Measurements from ENCODE around the gene TP73. TPM values are rescaled to one million over a fixed set of nuclear protein-coding genes. Genes with fewer than 3 reads are reported as not detected.

Gene TP73
- 1 to 10 TPM; 2.0 to 2.6 TPM for total RNA-seq

DNA sequence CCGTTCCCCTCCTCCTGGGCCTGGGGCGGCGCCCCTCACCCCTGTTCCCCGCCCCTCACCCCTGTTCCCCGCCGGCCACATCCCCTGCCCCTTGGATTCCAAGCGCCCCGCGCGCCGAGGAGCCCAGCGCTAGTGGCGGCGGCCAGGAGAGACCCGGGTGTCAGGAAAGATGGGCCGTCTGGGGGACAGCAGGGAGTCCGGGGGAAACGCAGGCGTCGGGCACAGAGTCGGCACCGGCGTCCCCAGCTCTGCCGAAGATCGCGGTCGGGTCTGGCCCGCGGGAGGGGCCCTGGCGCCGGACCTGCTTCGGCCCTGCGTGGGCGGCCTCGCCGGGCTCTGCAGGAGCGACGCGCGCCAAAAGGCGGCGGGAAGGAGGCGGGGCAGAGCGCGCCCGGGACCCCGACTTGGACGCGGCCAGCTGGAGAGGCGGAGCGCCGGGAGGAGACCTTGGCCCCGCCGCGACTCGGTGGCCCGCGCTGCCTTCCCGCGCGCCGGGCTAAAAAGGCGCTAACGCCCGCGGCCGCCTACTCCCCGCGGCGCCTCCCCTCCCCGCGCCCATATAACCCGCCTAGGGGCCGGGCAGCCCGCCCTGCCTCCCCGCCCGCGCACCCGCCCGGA lies at the start of gene TP73:
TP73 (plus strand) TSS at position 587 of the 618 bp plus-strand sequence. CDS start 29,850 bp downstream, outside the sequence.
- ChIA-PET CTCF (no interaction called here), POLR2A (interaction anchor here (0.7 kb wide), 1 partner anchor 26 kb away, joined by 4 read pairs; no protein-coding TSS in a partner anchor)
- Mint-ChIP-seq H3K4me1 (peaks cover 35% of the 10 kb centered on the region), H3K27ac (no peak within 1 kb of the TSS), H3K36me3 (ENCODE audit: low read depth) (peaks cover 10% of the 10 kb centered on the region), H3K9me3 (no peaks in the 10 kb centered on the region), H3K4me3 (peak within 1 kb of the TSS; percentile 47), H3K27me3 (peaks cover 47% of the 10 kb centered on the region)
- DNase-seq, result no peak

DNA sequence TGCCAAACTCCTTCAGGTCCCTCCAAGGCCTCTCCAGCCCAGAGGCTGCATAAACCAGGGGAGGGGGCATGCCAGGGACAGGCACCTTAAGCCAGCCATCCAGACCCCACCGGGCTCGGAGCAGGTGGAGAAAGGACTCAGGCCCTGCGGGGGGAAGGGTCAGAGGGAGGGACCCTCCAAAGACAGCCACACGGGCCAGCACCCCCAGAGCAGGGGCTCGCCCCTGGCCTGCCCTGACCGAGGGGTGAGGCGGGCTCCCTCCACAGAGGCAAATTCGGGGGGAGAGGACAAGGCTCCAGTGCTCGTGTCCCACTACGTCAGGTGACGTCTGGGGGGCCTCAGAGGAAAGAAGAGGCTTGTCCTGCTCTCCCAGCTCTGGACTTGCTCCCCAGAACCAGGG lies 49.2 kb upstream of the TP73 start:
- Mint-ChIP-seq H3K9me3 (no peaks in the 10 kb centered on the region), H3K4me1 (peaks cover 1% of the 10 kb centered on the region), H3K4me3 (no peak overlapping the region), H3K27ac (no peak overlapping the region), H3K27me3 (no peaks in the 10 kb centered on the region), H3K36me3 (ENCODE audit: low read depth) (no peaks in the 10 kb centered on the region)
- CTCF ChIA-PET, result no interaction called here
- DNase-seq, result no peak
- POLR2A ChIA-PET, result no interaction called here

DNA sequence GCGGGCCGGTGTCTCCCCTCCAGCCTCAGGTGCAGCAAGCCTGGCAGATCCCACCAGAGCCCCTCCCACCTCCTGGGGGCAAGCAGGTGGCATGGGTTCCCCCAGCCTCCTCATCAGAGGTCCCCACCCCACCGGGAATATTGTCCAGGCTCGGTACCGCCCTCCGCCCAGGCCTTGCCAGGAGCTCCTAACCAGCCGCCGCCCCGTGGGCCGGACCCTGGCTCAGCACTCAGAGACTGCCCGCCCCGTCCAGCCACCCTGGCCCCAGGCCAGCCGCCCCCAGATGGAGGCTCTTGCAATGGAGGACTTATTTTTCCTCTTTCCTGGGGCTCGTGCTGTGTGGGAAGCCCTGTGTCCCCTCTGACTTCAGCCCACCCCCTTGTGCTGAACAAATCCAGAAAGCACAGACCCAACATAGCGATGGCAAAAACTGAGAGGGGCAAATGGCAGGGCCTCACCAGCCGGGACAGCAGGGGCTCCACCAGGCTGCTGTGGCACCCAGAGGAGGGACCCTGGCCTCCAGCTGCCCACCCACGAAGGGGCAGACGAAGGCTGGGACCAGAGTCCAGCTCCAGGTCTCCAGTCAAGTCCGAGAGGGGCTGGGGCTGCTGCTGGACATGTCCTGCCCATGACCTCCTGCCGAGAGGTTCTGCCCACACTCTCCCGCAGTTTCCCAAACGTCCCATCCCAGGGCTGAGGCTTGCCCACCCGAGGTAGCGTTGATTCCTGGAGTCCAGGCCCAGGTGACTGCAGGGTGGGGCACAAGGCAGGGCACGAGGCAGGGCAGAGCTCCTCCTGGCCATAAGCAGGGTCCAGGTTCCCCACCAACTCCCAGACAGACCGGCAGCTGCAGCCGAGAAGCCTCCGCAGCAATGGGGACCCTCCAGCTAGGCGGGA lies 48.5 kb upstream of the TP73 start:
- ChIA-PET CTCF (interaction anchor here (0.7 kb wide), 1 partner anchor 17 kb away, joined by 3 read pairs; no protein-coding TSS in a partner anchor), POLR2A (interaction anchor here (0.6 kb wide), 1 partner anchor 25 kb away, joined by 3 read pairs; no protein-coding TSS in a partner anchor)
- H3K36me3 Mint-ChIP-seq (ENCODE audit: low read depth), result no peaks in the 10 kb centered on the region
- DNase-seq, result no peak
- no peak overlapping the region for H3K27ac Mint-ChIP-seq
- peaks cover 2% of the 10 kb centered on the region for H3K27me3 Mint-ChIP-seq
- no peaks in the 10 kb centered on the region for H3K4me1 Mint-ChIP-seq
- no peak overlapping the region for H3K4me3 Mint-ChIP-seq
- no peaks in the 10 kb centered on the region for H3K9me3 Mint-ChIP-seq

DNA sequence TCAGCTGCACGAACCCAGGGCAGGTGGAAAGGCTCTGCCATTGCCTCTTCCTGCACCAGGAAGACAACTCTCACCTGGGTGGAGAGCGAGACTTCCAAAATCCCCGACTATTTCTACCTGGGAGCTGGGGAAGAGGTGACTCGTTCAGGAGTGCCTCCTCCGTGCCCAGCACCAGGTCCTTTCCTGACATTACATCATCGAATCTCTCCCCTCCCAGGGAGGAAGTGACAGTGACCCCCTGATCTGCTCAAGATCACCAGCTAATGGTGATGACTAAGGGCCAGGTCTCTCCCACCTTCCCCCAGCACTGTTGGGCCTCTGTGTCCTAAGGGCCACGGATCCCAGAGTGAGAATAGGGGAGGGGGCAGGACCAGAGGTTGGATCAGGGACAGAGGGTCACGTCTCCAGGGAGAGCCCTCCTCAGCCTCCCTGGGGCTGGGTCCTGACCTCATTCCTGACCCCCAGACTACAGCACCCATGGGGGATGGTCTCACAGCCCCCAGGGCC lies 47.8 kb upstream of the TP73 start:
- CTCF ChIA-PET, result interaction anchor here (0.7 kb wide), 1 partner anchor 16 kb away, joined by 3 read pairs; no protein-coding TSS in a partner anchor
- H3K27me3 Mint-ChIP-seq, result peaks cover 5% of the 10 kb centered on the region

DNA sequence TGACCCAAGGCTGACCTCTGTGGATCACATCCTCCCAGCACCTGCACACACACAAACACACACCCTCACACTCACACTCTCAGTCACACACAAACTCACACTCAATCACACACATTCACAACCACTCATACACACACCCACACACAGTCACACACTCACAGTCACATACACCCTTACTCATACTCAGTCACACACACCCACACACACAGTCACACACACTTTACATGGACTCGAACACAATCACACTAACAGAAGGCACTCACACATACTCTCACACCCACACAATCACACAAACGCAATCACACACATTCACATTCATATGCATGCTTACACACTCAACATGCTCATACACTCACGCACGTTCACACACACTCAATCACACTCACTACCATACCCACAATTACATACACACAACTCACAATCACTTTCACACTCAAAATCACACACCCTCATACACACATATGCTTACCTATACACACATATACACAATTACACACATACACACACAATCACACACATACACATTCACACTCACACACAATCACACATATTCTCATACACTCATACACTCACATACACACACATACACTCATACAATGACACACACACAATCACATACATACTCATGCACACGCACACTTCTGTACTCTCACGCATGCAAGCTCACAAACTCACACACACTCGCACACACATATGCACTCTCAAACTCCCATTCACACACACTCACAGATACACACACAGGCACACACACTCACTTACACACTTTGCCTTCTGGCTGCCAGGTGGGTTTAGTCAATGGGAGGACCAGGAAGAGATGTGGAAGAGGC lies 47.1 kb upstream of the TP73 start:
- Mint-ChIP-seq H3K4me1 (no peaks in the 10 kb centered on the region), H3K36me3 (ENCODE audit: low read depth) (no peaks in the 10 kb centered on the region), H3K27me3 (peaks cover 5% of the 10 kb centered on the region), H3K4me3 (no peak overlapping the region), H3K9me3 (no peaks in the 10 kb centered on the region), H3K27ac (no peak overlapping the region)
- ChIA-PET CTCF (no interaction called here), POLR2A (no interaction called here)
- no peak for DNase-seq

More for the DNA sequence above, 47.8 kb upstream of the TP73 start:
- DNase-seq, result no peak
- H3K9me3 Mint-ChIP-seq, result no peaks in the 10 kb centered on the region
- no peaks in the 10 kb centered on the region for H3K36me3 Mint-ChIP-seq (ENCODE audit: low read depth)
- H3K27ac Mint-ChIP-seq, result no peak overlapping the region
- no peaks in the 10 kb centered on the region for H3K4me1 Mint-ChIP-seq
- no peak overlapping the region for H3K4me3 Mint-ChIP-seq
- POLR2A ChIA-PET, result interaction anchor here (0.6 kb wide), 1 partner anchor 26 kb away, joined by 3 read pairs; no protein-coding TSS in a partner anchor

DNA sequence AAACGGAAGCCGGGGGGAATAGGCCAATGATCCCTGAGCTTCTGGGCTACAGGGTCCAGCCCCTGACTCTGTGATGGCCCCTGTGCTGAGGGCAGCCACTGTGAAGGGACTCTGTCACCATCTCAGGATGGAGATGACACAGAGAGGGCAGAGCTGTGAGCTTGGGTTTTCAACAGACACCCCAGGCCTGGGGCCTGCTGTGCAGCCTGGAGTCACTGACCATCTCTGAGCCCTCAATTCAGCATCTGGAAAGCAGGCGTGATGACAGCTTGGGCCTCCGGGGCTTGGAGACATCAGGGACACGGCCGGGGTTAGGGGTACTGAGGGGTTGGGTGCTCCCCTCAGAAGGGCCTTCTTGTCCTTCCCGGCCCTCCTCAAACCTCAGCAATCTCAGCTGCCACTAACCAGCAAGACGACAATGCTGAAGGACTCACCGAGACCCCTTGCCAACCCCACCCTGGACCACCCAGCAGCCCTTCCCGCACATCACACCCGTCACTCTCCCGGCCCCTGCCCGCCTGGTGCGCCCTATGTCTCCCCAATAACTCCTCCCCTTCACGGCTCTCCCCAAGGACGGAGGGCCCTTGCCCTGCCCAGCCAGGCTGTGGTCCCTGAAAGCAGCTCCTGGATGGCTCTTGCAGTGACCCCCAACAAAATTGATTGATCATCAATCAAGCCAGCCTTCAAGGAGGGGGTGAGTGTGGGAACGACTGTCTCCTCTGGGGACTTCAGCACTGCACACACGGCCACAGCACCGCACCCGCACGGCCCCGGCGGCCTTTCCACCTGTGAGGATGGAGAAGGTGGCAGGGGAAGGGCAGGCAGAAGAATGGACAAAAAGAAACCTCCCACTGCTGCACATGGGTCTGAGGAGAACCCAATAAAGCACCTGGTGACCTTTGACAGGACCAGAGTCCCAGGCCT lies 45.3 kb upstream of the TP73 start:
- POLR2A ChIA-PET, result no interaction called here
- no peak overlapping the region for H3K4me3 Mint-ChIP-seq
- H3K4me1 Mint-ChIP-seq, result peaks cover 1% of the 10 kb centered on the region
- CTCF ChIA-PET, result interaction anchor here (1.1 kb wide), 1 partner anchor 13 kb away, joined by 3 read pairs; no protein-coding TSS in a partner anchor
- peaks cover 13% of the 10 kb centered on the region for H3K27me3 Mint-ChIP-seq
- H3K9me3 Mint-ChIP-seq, result no peaks in the 10 kb centered on the region
- no peak for DNase-seq
- H3K27ac Mint-ChIP-seq, result no peak overlapping the region
- H3K36me3 Mint-ChIP-seq (ENCODE audit: low read depth), result no peaks in the 10 kb centered on the region

DNA sequence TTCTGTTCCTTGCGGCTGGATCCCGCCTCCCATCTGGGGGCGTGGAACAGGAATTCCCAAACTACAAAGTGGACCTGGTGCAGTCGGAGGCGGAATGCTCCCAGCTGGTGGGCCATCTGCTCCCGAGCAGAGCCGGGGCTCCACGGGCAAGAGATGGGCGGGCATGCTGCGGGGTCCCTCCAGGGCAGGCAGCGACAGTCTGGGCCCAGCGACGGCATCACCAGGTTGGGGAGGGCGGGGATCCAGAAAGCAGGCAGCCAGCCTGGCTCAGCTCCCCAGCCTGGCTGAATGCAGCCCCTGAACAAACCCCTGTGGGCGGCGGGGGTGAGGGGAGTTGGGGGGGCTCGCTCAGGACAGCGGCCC lies 44.6 kb upstream of the TP73 start:
- Mint-ChIP-seq H3K9me3 (no peaks in the 10 kb centered on the region), H3K4me1 (peaks cover 1% of the 10 kb centered on the region), H3K27ac (no peak overlapping the region), H3K36me3 (ENCODE audit: low read depth) (no peaks in the 10 kb centered on the region), H3K4me3 (no peak overlapping the region), H3K27me3 (peaks cover 14% of the 10 kb centered on the region)
- ChIA-PET CTCF (no interaction called here), POLR2A (no interaction called here)
- no peak for DNase-seq

DNA sequence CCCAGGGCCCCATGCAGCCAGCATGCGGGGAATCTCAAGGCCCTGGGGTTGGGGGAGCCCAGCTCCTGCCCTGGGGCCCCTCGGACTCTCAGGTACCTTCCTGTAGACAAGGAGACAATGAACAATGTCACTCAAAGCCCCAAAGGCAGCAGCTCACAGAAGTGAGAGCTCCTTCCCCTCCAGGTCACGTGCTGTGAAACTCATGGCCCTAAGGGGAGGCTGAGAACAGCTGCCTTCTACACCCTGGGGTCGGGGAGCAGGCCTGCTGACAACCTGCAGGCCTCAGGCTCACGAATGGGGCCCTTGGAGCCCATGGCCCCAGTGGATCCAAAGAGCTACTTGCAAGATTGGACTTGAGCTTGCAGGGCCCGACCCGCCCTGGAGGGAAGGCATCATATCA lies 44.2 kb upstream of the TP73 start:
- POLR2A ChIA-PET, result no interaction called here
- Mint-ChIP-seq H3K4me1 (peaks cover 1% of the 10 kb centered on the region), H3K27me3 (peaks cover 19% of the 10 kb centered on the region), H3K36me3 (ENCODE audit: low read depth) (no peaks in the 10 kb centered on the region), H3K9me3 (no peaks in the 10 kb centered on the region), H3K4me3 (no peak overlapping the region), H3K27ac (no peak overlapping the region)
- CTCF ChIA-PET, result no interaction called here
- DNase-seq, result no peak

DNA sequence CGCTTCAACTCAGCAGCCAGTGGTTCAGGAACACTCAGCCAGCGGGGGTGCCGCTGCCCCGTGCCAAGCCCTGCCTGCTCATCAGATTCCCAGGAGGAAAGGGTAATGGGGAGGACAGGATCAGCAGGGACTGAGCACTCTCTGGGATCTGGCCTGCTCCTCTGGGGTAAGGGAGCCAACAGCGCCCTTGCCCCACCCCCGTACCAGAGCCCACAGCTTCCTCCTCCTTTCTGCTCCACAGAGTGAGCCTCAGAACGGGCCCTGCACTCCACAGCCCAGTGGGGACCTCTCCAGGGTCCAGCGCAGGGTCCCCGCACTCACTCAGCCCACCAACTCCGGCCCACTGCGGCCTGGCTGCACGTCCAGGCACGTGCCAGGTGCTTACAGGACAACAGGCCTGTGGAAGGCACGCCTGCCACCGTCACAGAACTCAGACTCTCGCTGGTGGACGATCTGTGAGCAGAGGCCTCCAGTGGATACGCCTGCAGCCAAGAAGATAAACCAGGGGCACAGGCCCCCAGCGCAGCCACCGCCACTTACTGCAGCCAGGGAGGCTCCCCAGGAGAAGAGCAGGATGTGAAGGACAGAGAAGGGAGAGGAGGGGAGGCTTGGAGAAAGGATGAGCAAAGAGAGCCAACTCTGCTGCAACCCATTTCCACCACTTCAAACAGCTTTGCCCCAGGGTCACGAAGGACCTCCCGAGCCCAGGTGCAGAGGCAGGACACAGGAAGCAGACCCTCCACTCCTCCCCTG lies 43.1 kb upstream of the TP73 start:
- Mint-ChIP-seq H3K9me3 (no peaks in the 10 kb centered on the region), H3K27me3 (peaks cover 26% of the 10 kb centered on the region), H3K36me3 (ENCODE audit: low read depth) (no peaks in the 10 kb centered on the region), H3K4me1 (peaks cover 1% of the 10 kb centered on the region), H3K27ac (no peak overlapping the region), H3K4me3 (no peak overlapping the region)
- DNase-seq, result no peak
- ChIA-PET CTCF (no interaction called here), POLR2A (interaction anchor here (1.1 kb wide), 1 partner anchor 15 kb away, joined by 3 read pairs; no protein-coding TSS in a partner anchor)

DNA sequence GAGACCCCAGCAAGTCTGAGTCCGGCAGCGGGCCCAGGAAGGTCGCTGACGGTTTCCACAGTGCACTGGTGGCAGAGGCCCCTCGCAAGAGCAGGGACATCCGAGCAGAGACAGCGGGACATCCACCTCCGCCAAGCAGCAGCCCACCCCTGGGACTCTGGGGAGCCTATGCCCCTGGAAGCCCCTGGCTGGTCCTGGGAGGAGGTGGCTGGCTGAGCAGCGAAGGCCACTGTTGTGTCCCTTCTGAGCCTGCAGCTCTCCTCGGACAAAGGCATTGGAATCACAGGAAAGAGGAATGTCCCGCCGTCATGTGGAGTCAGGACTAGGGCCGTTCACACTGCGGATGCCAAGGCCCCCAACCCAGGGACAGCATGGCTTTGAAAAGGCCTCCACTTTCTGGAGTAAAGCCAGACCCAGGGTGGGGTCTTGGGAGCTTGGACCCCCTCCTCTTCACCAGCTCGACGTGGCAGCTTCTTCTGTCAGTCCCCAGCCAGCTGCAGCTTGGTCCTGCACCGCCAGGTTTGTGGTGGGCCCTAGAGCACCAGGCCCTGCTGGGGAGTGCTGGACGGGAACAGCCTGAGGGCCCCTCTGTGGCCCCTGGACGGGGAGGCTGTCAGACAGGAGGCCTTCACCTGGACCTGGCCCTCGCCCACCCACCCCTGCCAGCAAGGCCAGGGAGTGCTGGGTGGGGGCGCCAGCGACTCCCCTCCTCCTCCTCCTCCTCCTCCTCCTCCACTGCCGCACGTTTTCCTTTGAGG lies 42.4 kb upstream of the TP73 start:
- Mint-ChIP-seq H3K27ac (no peak overlapping the region), H3K4me3 (no peak overlapping the region), H3K36me3 (ENCODE audit: low read depth) (no peaks in the 10 kb centered on the region), H3K9me3 (no peaks in the 10 kb centered on the region), H3K4me1 (peaks cover 1% of the 10 kb centered on the region), H3K27me3 (peaks cover 30% of the 10 kb centered on the region)
- no peak for DNase-seq
- POLR2A ChIA-PET, result no interaction called here
- CTCF ChIA-PET, result no interaction called here

DNA sequence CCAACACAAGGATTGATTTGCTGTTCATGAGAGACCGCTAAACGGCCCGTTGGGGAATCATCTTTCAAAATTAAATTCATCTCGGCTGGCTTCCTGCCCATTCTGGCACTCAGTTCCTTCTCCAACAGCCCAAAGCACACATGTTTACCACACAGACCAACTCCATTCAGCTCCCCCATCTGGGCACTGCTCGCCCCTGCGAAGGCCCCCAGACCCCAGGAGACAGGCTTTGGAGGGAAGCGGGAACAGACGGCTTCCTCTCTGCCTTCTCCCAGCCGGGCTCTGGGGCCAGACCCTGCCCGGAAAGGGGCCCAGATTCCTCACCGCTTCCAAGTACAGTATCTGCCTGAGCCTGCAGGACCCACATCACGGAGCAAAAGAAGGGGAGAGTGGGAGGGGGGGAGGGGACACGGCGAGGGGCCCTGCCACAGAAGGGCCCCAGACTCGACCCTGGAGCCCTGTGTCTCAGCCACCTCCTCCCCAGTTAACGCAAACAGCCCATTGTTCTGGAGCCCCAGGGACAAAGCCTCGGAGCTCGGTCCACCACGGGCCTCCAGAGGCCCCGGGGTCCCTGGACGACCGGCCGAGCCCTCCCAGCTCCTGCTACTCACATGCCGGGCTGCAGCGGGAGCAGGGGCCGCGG lies 41.7 kb upstream of the TP73 start:
- CTCF ChIA-PET, result no interaction called here

More for the DNA sequence above, 41.7 kb upstream of the TP73 start:
- no peak for DNase-seq
- no peaks in the 10 kb centered on the region for H3K9me3 Mint-ChIP-seq
- no peak overlapping the region for H3K4me3 Mint-ChIP-seq
- H3K4me1 Mint-ChIP-seq, result peaks cover 1% of the 10 kb centered on the region
- no peak overlapping the region for H3K27ac Mint-ChIP-seq
- H3K36me3 Mint-ChIP-seq (ENCODE audit: low read depth), result no peaks in the 10 kb centered on the region
- POLR2A ChIA-PET, result no interaction called here
- peaks cover 30% of the 10 kb centered on the region for H3K27me3 Mint-ChIP-seq
